GM21717 (cell line): ENCODE measurements around the gene CROCC.
A peak's percentile ranks its signal among the peaks of the same experiment; 100 is the strongest.
"Not testable (repeated sequence)": the region's sequence is repeated elsewhere in the genome, so short reads cannot be mapped to it uniquely, and the experiment has no call there.

ENCODE experiments used
- ATAC-seq: cut with Tn5 transposase; IDR thresholded peaks from one replicate; pipeline ENCODE4 v1.9.1; 2021; ENCODE audit warnings: mild to moderate bottlenecking, moderate library complexity; ENCODE audit not compliant: unreplicated experiment

CROCC gene

DNA sequence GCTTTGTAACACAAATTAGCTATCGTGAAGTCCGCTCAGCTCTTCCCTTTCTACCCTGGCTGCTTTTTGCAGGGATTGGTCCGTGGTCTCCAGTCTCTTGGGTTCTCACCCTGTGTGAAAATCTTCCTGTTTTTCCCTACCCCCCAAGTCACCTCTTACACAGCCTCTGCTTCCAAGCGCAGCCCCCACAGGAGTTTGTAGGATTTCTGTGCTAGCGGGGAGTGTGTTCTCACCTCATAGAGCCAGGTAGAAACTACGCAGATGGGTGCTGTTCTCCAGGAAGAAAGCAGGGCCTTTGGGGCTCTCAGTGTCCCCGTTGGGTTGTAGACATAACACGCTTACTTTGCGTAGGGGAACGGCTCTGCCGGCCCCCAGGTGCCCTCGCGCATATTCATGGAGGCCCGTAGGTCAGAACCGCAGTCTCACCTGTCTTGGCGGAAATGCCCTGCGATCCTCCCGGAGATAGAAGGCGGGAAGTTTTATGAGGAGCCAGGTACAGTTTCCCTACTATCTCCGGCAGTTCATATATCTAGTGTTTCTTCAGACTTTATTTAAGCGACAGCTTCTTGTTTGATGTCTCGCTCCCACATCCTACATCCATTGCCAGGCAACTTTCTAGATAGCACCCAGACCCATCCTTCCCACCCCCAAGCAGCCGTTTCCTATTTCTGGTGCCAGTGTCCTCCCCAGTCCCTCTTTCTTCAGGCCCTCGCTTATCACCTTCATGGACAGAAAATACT is 25.2 kb upstream of the CROCC start:
- not testable (repeated sequence) for ATAC-seq

DNA sequence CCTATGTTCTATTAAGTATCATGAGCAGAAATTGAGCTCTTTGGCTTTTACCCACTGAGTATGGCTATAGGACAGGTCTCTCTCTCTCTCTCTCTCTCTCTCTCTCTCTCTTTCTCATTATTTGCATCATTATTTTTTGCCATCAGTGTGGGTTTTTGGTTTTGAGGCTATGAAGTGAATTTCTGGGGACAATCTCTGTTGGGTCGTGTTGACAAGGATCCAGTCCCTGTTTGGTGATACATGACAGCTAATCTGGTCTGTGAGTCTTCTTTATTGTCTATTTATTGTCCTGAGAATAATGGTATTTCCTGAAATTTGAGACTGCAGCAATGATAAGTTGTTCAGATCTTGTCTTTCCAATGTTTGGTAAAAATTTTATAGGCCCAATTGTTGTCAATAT is 24.1 kb upstream of the CROCC start:
- not testable (repeated sequence) for ATAC-seq

DNA sequence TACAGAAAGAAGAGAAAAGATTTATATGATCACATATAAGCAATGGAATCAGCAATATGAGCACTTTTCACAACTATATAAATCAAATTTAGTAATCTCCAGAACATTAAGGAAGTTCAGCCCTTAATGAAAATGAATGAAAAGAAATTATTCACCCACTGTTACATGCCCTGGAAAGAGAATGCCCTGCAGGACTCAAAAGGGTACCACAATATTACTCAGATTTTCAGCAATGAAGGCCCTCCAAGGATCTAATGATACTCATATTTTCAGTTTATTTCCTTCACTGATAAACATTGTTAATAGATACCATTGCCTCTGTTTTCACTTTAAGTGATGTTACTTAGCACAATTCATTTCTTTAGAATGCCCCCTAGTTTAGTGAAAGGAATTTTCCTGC is 23.4 kb upstream of the CROCC start:
- not testable (repeated sequence) for ATAC-seq

DNA sequence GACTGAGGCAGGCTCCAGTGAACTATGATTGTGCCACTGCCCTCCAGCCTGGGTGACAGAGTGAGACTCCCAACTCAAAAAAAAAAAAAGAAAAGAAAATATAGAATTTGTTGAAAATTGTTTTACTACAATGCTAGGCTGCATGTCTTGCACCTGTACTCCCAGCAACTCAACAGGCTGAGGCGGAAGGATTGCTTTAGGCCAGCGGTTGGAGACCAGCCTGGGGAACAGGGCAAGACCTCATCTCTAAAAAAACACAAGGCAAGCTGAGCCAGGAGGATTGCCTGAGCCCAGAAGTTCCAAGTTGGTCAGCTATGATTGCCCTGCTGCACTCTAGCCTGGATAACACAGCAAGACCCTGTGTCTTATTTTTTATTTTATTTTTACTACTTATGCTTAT is 22.7 kb upstream of the CROCC start:
- not testable (repeated sequence) for ATAC-seq

DNA sequence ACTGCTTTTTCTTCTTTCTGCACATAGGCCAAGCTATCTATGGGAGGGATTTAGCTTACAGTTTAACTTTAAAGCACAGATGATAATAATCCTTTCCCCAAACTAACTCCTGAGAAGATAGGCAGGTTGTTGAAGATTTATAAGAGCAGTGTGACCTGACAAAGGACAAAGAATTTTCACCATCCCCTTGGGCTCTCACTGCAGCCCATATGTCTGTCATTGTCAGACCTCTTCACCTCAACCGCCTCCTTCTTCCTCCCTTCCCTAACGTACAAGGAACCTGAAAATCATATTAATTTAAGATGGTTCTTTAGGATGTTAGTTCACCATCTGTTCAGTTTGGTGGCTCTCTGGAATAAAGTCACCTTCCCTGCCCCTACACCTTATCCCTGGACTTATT is 21.0 kb upstream of the CROCC start:
- no peak for ATAC-seq

DNA sequence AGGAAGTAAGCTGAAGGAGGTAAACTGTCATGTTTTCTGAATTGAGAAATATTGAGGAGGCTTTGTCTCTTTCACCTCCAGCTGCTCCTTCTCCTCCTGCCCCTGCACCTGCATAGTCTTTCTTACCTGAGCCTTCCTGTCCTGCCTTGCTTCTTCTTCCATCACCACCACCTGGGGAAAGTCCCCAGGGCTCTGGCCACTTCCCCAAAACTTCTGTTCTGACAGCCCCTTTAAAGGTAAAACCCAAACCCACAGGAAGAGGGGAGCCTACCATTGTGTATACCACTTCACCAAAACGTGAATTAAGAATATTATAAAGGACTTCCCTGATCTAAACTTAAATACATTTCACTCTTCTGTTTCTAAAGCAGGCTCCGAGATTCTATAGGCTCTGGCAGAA is 20.4 kb upstream of the CROCC start:
- ATAC-seq, result not testable (repeated sequence)

DNA sequence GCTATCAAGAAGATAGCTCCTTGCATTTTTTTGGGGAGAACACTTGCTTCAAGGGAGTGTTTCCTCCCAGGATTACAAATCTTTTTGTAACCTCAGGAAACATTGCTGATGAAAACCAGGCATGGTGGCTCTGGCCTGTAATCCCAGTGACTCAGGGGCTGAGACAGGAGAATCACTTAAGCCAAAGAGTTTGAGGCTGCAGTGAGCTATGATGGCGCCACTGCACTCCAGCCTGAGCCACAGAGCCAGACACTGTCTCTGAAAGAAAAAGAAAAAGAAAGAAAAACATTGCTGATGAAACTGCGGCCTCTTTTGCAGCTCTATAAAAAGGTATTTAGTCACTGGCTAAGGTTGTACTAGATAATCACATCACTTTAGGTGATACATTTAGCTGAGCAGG is 18.7 kb upstream of the CROCC start:
- no peak for ATAC-seq

DNA sequence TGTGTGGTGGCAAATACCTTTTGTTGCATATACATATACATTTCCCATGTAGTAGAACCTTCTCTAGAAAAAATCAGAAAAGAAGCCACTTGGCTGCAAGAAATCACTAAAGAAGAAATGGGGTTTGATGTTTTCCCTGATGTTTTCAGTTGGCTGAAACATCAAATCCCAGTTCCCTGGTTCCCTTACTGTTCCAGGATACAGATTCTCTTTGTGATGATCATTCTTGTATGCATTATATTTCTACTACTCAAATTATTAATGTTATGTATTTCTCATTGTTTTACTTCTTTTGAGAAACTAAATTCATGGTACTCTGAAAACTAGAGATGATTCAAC is 18.3 kb upstream of the CROCC start:
- no peak for ATAC-seq

DNA sequence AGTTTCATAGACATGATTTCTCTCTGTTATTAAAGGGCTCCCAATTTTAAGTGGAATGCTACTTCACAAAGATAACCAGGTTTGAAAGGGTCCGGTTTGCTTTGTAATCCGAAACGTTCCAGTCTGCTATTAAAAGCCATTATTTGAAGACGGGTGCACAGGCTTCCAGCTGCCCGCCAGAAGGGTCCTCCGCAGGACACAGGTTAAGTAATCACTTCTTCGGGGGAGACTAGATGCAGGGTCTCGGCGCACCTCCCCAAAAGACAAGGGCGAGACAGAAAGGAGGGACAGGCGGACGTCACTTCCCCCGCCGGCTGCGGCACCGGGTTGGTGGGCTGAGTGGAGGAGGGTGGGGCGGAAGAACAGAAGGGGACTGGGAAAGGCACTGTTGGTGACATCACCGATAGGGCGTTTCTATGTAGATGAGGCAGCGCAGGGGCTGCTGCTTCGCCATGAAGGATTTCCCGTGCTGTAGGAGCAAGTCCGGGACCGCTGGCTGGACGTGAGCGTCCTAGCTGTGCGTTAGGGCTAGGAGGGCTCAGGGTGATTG is 17.1 kb upstream of the CROCC start:
- peak; percentile 82 for ATAC-seq

DNA sequence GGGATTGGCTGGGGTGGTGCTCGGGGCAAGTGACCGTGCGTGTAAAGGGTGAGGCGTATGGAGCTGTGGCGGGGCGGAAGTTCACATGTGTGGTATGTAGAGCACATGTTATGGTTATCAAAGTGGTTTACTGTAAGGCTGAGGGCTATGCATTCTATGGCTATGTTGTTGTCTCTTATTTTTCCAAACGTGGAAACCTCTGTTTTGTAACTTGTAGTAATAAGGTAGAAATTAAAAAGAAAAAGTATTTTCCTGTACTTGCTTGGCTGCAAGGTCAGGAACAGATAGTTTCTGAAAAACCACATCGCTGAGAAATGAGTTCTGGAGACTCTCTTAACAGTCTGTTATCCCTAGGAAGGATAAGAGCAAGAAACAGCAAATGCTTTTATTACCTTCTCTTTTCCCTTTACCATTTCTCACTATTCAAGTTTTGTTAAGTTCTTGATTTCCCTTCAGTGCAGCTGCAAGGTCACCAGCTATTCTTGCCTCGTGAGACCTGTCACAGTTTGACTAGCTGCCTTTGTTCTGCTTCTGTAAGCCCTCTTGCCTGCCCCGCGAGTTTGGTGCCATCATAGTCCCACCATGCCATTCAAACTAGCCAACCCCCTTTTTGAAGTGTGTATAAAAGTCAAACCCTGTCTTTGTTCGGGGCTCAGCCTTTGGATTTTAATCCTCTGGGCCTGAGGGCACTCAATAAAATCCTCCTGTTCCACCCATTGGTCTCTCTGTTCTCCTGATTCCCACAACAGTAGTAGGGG is 16.4 kb upstream of the CROCC start:
- ATAC-seq, result peak; percentile 63

DNA sequence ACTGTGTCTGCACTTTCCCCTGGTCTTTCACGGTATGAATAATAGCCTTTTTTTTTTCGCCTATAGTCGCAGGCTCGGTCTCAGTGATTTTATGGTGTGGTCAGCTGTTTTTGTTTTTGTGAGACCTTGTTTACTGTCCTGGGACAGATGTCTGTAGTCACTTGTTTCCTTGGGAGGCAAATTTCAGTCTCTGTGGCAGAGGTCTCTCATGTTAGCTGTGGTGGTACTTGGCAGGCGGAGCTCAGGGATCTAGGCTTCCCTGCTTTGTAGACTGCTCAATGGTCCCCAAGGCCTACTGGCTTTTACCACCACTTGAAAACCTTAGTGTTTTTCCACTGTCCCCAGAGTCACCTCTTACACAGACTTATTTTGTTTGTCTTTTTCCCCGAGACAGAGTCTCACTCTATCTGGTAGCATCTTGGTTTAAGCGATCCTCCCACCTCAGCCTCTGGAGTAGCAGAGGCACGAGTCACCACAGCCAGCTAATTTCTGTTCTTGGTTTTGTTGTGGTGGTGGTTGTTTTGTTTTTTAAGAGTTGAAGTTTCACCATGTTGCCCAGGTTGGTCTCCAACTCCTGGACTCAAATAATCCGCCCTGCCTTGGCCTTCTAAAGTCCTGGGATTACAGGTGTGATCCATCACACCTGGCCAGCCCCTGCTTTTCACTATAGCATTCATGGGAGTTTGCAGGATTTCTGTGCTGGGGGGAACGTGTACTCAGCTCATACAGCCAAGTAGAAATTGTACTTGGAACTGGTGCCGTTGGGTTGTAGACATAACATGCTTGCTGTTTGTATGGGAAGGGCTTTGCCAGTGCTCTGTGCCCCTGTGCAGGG is 15.6 kb upstream of the CROCC start:
- no peak for ATAC-seq

DNA sequence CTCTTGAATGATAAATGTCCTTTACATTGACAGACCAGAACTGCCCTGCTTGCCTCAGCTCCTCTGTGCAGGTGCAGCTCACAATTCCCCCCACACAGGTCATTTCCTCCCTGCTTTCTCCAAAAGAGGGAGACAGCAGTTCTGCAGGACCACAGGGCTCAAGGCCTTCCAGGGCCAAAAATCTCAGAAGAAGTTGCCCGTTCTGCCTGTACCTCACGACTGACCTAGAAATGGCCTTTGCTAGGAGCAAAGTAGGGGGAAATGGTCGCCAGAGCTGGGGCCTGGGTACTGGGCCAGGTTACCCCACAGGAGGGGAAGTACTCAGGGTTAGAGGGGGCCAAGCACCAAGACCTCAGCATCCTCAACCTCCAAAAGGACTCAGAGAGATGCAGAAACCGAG is 14.9 kb upstream of the CROCC start:
- no peak for ATAC-seq

DNA sequence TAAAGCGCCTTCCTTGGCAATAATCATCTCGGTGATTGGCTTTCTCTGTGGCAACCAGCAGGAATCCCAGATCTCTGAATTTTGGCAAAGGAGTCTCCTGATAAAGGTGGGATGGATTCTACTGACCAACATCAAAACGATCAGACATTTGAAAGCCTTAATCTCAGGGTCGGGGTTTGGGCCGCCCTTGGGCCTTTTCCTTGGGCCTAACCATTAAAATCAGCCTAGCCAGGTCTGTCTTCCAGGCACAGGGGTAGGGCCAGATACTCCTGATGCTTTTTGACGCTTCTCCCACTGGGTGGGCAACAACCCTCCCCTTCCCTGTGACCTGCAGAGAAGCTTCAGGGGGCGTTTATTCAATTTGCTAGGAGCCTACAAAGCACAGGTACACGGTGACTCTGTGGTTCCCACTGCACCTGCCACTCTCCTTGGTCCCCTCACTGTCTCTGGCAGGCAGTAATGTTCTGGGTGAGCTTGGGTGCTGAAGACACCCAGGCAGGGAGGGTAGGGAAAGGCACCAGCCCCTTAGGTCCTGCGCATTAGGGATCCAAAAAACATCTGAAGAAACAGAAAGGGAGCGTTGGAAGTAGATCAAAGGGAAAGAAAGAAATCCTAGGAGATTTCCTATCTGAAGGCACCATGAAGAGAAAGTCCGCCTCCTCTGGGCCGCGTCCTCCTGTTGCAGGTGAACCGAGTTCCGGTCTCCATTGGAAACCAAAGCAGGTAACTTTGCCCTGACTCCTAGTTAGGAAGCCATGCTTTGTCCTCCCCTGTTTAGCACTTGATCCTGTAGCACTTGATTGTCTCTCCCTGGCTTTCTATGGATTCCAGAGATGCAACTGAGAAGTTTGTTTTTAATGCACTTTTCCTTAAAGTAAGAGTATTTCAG is 13.6 kb upstream of the CROCC start:
- ATAC-seq, result no peak

DNA sequence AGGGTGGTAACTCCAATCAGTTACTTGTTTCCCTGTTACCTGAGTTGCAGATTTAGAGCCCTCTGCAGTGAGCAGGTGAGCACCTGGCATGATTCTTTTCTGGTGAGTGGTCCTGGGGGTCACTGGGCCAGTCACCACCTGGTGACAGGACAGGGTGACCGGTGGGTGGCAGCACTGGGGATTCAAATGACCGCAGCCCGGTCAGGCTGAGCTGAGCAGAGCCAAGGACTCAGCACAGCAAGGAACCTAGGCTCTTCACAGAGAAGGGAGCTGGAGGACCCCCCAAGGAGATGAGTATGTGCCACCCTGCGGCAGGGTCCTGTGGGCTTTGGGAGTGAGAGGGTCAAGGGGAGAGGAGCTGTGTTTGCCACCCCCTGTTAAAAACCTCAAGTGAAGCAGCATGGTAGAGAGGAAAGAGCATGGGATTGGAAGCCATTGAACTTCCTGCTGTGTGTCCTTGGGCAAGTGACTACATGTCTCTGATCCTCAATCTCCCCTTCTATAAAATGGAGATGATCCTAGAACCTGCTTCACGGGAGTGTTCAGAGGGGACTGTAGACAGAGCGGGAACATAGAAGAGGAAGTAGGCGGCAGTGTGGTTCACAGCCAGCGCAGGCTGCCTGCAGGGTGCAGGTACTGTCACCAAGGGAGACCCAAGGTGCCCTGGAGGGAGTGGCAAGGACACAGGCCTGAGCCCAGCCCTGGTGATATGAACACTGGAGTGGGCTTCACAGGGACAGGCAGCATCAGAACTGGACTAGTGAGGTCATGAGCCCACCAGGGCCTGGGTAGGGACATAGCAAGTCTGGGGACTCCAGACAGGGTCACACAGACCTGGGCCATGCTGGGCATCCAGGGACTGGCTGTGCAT is 9.6 kb upstream of the CROCC start:
- ATAC-seq, result not testable (repeated sequence)

DNA sequence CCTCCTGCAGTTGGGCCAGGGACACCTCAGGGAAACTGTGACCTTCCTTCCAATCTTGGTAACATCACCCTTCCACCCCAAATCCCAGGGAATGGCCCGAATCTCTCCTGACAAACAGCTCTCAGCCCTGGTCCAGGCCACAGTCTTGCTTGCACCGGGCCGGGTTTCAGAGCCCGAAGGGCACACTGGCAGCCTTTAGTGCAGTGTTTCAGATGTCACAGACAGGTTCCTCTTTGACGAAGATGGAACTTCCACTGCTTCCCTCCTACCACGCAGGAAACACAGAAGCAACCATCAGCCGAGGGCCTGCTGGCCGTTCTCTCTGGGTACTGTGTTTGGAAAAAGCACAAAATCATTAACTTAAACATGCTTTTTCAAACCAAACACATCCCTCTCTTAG is 9.0 kb upstream of the CROCC start:
- not testable (repeated sequence) for ATAC-seq

DNA sequence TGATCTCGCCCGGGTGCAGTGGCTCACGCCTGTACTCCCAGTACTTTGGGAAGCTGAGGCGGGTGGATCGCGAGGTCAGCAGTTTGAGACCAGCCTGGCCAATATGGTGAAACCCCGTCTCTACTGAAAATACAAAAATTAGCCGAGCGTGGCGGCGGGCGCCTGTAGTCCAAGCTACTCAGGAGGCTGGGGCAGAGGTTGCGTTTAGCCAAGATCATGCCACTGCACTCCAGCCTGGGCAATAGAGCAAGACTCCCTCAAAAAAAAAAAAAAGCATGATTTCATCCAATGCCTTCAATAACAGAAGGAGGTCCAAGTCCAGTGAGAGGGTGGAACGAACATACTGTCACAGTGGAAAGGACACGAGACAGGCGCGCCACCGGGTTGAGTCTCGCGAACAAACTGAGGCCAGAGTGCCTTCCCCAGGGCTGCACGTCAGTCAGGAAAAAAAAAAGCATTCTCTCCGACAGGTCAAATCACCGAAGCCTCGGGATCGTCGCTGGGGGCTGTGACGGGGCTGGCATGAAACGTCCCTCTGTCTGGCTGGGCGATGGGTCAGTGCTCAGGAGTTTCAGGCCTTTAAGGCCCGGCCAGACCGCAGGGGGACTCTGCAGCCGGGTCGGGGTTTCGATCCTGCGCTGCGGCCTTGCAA is 8.4 kb upstream of the CROCC start:
- no peak for ATAC-seq

DNA sequence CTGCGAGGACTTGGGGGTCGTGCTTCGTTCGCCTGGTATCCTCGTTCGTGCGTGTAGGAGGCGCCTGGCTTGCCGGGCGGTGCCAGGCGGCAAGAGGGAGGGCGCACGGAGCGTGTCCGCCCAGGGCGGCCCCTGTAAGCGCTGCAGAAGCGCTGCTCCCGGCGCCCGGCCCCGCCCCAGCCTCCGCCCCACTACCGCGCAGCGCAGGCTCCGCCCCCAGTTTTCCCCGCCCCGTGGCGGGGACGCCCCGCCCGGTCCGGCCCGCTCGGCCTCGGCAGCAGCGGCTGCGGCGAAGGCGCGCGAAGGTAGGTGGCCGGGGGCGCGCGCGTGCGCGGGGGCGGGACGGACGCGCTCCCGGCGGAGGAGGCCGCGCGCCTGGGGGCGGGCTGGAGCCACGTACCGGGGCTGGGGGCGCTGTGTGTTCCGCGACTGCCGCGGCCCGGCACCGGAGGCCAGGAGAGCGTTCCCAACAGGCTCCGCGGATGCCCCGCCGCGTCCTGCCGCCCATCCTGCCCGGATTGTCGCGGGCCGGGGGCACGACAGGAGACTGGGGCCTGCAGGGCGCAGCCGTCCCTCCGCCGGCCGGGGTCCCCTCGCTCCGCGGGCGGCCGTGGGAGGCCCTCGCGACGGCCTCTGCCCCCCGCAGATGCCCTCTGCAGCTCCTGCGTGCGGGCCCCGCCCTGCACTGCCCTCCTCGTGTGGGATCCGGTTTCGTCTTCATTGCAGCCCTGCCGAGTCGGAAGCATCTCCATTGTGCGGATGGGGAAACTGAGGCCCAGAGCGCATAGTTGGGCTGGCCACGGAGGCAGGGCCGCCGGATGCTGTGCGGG is 7.7 kb upstream of the CROCC start:
- peak; percentile 78 for ATAC-seq
